GM21737 (cell line): ENCODE results near the gene ZBTB32.
"Not testable (repeated sequence)": the region's sequence is repeated elsewhere in the genome, so short reads cannot be mapped to it uniquely, and the experiment has no call there.

Source experiments
- ATAC-seq: cut with Tn5 transposase; IDR thresholded peaks from one replicate; pipeline ENCODE4 v1.9.1; 2021; ENCODE audit warnings: mild to moderate bottlenecking, moderate library complexity; ENCODE audit not compliant: unreplicated experiment

Gene ZBTB32

GRCh38 chr19:35718345-35719041 lies 14.1 kb downstream of the ZBTB32 start:
- ATAC-seq, result no peak

DNA sequence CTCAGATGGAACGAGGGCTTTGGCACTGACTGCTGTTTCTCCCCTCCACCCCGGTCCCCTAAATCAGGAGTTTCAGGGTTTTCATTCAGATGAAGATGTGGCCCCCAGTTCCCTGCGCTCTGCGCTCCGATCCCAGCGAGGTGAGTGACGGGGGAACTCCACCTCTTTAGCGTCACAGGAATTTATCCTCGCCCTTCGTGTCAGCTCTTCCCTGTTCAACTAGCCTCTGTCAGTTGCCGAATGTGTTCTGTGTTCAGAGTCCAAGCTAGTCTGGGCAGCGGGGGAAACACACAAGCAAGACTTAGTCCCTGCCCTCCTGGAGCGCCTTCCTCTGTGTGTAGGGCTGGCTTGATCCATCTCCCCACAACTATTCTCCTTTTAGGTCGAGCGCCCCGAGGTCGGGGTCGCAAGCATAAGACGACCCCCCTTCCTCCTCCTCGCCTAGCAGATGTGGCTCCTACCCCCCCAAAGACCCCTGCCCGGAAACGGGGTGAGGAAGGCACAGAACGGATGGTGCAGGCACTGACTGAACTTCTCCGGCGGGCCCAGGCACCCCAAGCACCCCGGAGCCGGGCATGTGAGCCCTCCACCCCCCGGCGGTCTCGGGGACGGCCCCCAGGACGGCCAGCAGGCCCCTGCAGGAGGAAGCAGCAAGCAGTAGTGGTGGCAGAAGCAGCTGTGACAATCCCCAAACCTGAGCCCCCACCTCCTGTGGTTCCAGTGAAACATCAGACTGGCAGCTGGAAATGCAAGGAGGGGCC lies 15.2 kb downstream of the ZBTB32 start:
- ATAC-seq, result no peak

DNA sequence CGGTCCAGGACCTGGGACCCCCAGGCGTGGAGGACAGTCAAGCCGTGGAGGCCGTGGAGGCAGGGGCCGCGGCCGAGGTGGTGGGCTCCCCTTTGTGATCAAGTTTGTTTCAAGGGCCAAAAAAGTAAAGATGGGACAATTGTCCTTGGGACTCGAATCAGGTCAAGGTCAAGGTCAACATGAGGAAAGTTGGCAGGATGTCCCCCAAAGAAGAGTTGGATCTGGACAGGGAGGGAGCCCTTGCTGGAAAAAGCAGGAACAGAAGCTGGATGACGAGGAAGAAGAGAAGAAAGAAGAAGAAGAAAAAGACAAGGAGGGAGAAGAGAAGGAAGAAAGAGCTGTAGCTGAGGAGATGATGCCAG lies 15.8 kb downstream of the ZBTB32 start:
- no peak for ATAC-seq

- no peak for ATAC-seq
Measured at GRCh38 chr19:35720648-35721047, 16.3 kb downstream of the ZBTB32 start.

DNA sequence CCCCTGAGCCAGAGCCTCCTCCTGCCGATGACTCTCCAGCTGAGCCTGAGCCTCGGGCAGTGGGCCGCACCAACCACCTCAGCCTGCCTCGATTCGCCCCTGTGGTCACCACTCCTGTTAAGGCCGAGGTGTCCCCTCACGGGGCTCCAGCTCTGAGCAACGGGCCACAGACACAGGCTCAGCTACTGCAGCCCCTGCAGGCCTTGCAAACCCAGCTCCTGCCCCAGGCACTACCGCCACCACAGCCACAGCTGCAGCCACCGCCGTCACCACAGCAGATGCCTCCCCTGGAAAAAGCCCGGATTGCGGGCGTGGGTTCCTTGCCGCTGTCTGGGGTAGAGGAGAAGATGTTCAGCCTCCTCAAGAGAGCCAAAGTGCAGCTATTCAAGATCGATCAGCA lies 17.0 kb downstream of the ZBTB32 start:
- no peak for ATAC-seq

GRCh38 chr19:35722461-35722860 lies 18.1 kb downstream of the ZBTB32 start:
- ATAC-seq, result no peak

DNA sequence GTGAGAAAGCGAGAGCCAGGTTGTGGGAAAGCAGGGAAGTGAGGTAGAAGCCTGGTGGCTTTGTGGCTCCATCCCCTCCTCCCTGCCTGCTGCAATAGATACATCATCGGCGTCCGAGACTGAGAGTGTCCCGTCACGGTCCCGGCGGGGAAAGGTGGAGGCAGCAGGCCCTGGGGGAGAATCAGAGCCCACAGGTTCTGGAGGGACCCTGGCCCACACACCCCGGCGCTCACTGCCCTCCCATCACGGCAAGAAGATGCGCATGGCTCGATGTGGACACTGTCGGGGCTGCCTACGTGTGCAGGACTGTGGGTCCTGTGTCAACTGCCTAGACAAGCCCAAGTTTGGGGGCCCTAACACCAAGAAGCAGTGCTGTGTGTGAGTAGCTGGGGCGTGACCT lies 18.5 kb downstream of the ZBTB32 start:
- ATAC-seq, result no peak

- no peak for ATAC-seq
Measured at GRCh38 chr19:35723671-35724070, 19.3 kb downstream of the ZBTB32 start.

- not testable (repeated sequence) for ATAC-seq
Measured at GRCh38 chr19:35724132-35724531, 19.8 kb downstream of the ZBTB32 start.

DNA sequence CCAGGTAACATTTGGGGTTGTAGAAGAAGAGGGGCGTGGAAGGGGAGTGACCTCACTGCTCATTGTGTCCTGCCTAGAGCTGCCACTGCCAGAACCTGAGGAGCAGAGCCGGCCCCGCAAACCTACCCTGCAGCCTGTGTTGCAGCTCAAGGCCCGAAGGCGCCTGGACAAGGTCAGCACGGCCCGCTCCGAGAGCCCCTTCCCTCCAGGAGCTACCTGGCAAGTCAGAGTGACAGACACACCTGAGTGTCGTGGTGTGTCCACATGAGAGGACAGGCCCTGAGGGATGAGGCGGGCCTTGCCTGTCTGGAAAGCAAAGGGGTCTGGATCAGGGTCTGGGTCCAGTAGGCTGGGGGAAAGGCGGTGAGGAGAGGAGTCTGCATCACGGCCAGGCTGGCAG lies 20.2 kb downstream of the ZBTB32 start:
- no peak for ATAC-seq

GRCh38 chr19:35725216-35725861 lies 21.0 kb downstream of the ZBTB32 start:
- ATAC-seq, result no peak

GRCh38 chr19:35727053-35727955 lies 22.9 kb downstream of the ZBTB32 start:
- ATAC-seq, result no peak

DNA sequence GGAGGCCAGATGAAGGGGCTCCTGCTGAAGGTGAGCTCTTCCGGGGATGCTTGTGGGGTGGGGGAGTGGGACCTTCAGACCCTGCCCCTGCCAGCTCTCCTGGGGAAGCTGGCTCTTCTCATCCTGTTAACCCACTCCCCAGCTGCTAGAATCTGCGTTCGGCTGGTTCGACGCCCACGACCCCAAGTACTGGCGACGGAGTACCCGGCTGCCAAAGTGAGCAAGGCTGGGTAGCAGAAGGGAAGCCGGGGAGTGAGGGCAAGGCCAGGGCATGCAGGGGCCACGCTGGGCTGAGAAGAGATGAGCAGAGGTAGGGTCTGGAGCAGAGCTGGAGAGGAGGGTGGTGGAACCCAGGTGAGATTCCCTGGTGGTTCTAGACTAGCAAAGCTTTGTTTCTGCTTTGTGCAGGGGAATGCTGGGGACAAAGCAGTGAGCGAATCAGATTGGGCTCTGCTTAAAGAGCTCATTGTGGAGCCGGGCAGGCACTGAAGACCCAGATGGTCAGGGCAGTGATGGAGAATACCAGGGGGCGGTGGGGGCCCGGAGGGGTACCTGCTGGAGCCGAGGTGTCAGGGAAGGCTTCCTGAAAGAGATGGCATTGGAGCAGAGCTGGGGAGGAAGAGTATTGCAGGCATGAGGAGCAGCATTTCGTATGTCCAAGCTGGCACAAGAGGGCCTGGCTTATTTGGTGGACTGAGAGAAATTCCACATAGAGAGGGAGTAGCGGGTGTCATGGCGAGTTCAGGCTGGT lies 23.8 kb downstream of the ZBTB32 start:
- no peak for ATAC-seq

DNA sequence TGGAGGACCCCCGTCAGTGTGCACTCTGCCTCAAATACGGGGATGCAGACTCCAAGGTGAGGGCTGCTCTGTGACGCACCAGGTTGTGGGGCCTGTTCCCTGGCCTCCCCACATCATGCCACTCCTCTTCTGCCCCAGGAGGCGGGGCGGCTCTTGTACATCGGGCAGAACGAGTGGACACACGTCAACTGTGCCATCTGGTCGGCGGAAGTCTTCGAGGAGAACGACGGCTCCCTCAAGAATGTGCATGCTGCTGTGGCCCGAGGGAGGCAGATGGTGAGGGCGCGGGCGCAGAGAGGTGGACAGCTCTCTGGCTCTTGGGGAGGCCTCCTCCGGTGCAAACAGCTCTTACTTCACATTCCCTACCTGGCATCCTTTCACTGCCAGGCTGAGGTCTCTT lies 24.7 kb downstream of the ZBTB32 start:
- ATAC-seq, result no peak

DNA sequence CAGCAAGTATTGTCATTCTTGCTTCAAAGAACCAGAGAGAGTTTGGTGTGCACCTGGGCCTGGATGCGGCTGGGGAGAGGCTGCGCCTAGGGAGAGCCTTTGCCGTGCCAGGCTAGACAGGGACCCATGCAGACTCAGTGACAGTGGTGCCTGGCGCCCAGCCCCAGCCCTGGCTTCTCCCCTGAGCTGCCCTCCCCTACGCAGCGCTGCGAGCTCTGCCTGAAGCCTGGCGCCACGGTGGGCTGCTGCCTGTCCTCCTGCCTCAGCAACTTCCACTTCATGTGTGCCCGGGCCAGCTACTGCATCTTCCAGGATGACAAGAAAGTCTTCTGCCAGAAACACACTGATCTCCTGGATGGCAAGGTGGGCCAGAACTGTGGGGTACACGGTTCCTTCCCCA lies 25.4 kb downstream of the ZBTB32 start:
- no peak for ATAC-seq

GRCh38 chr19:35730326-35730725 lies 26.0 kb downstream of the ZBTB32 start:
- no peak for ATAC-seq

DNA sequence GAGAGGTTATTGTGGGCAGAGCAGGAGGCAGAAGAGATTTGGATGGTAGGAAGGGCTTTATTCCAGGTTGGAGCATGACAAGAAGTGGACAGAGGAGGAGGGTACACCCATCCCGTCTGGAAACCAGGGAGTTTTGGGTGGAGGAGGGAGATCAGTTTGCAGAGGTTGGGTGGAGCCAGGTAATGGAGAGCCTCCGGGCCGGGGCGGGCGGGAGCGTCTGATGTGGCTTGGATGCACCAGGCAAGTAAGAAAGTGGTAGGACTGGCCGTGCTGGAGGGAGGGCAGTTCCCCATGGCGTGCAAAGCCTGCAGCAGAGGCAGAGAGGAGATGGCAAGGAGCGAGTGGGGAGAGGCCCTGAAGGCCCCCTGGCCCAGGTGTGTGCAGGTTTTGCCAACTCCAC lies 27.0 kb downstream of the ZBTB32 start:
- no peak for ATAC-seq

DNA sequence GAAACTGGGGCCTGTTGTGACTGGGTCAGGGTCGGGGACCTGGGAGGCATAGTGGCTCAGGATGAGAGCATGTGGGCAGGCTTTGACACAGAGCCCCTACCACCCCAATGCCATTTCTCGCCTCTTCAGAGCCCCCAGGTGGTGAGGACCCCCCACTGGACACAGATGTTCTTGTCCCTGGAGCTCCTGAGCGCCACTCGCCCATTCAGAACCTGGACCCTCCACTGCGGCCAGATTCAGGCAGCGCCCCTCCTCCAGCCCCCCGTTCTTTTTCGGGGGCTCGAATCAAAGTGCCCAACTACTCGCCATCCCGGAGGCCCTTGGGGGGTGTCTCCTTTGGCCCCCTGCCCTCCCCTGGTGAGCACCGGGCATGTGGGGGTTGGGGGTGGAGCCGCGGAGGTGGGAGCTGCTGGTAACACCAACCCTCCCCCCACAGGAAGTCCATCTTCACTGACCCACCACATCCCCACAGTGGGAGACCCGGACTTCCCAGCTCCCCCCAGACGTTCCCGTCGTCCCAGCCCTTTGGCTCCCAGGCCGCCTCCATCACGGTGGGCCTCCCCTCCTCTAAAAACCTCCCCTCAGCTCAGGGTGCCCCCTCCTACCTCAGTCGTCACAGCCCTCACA lies 27.5 kb downstream of the ZBTB32 start:
- ATAC-seq, result no peak

DNA sequence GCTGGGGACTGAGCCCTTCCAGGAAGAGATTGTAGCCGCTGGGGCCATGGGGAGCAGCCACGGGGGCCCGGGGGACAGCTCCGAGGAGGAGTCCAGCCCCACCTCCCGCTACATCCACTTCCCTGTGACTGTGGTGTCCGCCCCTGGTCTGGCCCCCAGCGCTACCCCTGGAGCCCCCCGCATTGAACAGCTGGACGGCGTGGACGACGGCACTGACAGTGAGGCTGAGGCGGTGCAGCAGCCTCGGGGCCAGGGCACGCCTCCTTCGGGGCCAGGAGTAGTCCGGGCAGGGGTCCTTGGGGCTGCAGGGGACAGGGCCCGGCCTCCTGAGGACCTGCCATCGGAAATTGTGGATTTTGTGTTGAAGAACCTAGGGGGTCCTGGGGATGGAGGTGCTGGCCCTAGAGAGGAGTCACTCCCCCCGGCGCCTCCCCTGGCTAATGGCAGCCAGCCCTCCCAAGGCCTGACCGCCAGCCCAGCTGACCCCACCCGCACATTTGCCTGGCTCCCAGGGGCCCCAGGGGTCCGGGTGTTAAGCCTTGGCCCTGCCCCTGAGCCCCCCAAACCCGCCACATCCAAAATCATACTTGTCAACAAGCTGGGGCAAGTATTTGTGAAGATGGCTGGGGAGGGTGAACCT lies 28.3 kb downstream of the ZBTB32 start:
- no peak for ATAC-seq
